HL-60 (cell line): Measurements from ENCODE around the gene COPZ2.

Experiments
- CTCF ChIP-seq: IDR thresholded peaks from one replicate; pipeline ENCODE4 v1.5.1; 2011; ENCODE audit warnings: low read length, control low read depth, inconsistent platforms; ENCODE audit not compliant: insufficient read depth
- REST ChIP-seq: IDR thresholded peaks from 2 replicates; pipeline ENCODE4 v1.6.1; 2012; ENCODE audit warnings: low read depth; ENCODE audit not compliant: insufficient replicate concordance
- SPI1 ChIP-seq: IDR thresholded peaks from 2 replicates; pipeline ENCODE4 v1.6.1; 2012; ENCODE audit warnings: low read depth, mild to moderate bottlenecking, borderline replicate concordance

- TF ChIP-seq CTCF (no peak), REST (no peak), SPI1 (no peak)
These were observed 56.1 kb downstream of the COPZ2 start for GRCh38 chr17:47981462-47981861.
